ENCODE results near the gene RBM5. TPM values are rescaled to one million over a fixed set of nuclear protein-coding genes. Genes with fewer than 3 reads are reported as not detected.

RBM5 gene
- polyA plus RNA-seq, 1 experiment = 253 TPM

DNA sequence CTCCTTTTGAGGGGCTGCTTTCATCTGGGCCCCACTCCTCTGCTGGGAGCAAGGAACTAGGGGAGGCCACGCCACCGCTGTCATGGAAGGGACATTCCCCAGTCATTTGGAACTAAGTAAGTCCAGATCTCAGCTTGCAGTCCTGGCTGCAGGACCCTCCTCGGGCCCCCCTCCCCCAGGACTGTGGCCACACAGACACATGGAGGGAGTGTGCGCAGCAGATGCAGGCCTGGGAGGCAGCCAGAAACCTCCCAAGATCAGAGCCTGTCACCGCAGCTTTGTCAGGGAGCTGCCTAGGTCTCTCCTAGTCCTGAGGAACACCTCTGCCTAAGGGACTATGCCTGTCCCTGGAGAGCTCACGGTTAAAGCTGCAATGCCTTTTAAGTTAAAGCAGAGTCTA lies 59.1 kb downstream of the RBM5 start:
- Histone ChIP-seq H3K27me3 (ENCODE audit: control insufficient read depth, insufficient read depth, low read length) (no peaks in the 10 kb centered on the region), H3K4me3 (ENCODE audit: low read depth, low read length) (no peak overlapping the region), H3K9me3 (ENCODE audit: control insufficient read depth, insufficient read depth, low read length) (no peaks in the 10 kb centered on the region), H3K27ac (ENCODE audit: low read depth, low read length) (no peak overlapping the region)
- TF ChIP-seq, protein P1, sequence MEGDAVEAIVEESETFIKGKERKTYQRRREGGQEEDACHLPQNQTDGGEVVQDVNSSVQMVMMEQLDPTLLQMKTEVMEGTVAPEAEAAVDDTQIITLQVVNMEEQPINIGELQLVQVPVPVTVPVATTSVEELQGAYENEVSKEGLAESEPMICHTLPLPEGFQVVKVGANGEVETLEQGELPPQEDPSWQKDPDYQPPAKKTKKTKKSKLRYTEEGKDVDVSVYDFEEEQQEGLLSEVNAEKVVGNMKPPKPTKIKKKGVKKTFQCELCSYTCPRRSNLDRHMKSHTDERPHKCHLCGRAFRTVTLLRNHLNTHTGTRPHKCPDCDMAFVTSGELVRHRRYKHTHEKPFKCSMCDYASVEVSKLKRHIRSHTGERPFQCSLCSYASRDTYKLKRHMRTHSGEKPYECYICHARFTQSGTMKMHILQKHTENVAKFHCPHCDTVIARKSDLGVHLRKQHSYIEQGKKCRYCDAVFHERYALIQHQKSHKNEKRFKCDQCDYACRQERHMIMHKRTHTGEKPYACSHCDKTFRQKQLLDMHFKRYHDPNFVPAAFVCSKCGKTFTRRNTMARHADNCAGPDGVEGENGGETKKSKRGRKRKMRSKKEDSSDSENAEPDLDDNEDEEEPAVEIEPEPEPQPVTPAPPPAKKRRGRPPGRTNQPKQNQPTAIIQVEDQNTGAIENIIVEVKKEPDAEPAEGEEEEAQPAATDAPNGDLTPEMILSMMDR (IDR thresholded peaks at IDR 0.05; ENCODE audit: low read depth, low read length) = no peak
- ChIA-PET CTCF (no interaction called here), POLR2A (interaction anchor here (1.3 kb wide), 1 partner anchor 15 kb away, joined by 4 read pairs; no protein-coding TSS in a partner anchor)
- no peak for DNase-seq (ENCODE audit: low read depth, low spot score)

DNA sequence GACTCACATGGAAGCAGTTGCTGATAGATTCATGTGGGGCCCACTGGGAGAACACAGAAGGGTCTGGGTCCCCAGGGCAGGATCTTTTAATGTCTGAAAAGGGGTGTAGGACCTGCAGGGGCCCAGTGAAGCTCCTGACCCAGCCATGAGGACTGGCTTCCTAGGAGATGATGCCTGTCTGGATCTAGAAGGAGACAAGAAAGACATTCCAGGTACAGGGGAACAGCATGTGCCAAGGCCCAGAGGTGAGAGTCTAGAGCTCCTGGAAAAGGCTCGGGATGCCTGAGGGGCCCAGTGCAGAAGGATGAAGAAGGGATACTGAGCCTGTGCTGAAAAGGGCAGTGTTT lies 61.7 kb downstream of the RBM5 start:
- H3K9me3 ChIP-seq (ENCODE audit: control insufficient read depth, insufficient read depth, low read length) = no peaks in the 10 kb centered on the region
- H3K27me3 ChIP-seq (ENCODE audit: control insufficient read depth, insufficient read depth, low read length) = peaks cover 6% of the 10 kb centered on the region
- ChIA-PET CTCF (interaction anchor here (1.2 to 1.3 kb wide), 3 partner anchors 39 to 110 kb away, joined by 4 read pairs; no protein-coding TSS in a partner anchor), POLR2A (no interaction called here)
- H3K27ac ChIP-seq (ENCODE audit: low read depth, low read length) = no peak overlapping the region
- DNase-seq (ENCODE audit: low read depth, low spot score) = no peak
- H3K4me3 ChIP-seq (ENCODE audit: low read depth, low read length) = no peak overlapping the region
- TF ChIP-seq, protein P1 (IDR thresholded peaks at IDR 0.05; ENCODE audit: low read depth, low read length) = no peak

DNA sequence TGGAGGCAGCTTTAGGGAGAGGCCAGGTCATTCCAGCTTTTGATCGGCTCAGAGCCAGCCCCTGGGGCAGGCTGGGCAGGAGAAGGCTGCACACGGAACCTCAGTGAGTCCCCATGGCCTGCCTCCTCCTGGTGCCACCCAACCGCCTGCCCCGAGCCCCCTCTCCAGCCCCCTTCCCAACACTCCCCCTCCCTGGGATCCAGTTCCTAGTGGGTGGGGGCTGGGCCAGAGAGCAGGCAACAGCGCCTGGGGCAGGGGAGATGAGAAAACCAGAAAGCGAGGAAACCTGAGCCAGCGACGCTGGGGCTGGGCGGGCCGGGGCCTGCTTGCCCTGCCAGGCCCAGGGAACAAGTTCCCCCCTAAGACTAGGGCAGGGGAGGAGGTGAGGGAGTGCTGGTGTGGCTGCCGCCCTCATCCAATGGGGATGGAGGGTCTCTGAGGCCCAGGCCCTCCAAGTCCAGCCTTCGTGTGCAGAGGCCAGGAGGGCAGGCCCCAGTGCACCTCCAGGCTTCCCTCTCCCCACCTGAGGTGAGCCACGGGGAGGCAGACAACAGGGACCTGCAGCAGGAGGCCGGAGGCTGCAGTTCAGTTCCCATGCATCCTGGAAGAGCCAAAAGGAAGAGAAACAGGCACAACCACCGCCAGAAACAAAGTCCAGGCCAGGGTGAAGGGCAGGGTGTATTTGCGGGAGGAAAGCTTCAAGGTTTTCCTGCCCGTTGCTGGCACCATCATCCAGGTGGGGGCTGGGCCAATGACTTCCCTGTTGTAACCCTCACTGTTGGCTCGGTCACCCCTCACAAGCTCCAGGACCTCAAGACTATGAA lies 62.4 kb downstream of the RBM5 start:
- Histone ChIP-seq H3K27ac (ENCODE audit: low read depth, low read length) (no peak overlapping the region), H3K9me3 (ENCODE audit: control insufficient read depth, insufficient read depth, low read length) (no peaks in the 10 kb centered on the region), H3K27me3 (ENCODE audit: control insufficient read depth, insufficient read depth, low read length) (peaks cover 6% of the 10 kb centered on the region), H3K4me3 (ENCODE audit: low read depth, low read length) (no peak overlapping the region)
- ChIA-PET POLR2A (no interaction called here), CTCF (interaction anchor here (1.2 to 1.3 kb wide), 3 partner anchors 38 to 109 kb away, joined by 4 read pairs; no protein-coding TSS in a partner anchor)
- DNase-seq (ENCODE audit: low read depth, low spot score) = no peak
- TF ChIP-seq, protein P1 (IDR thresholded peaks at IDR 0.05; ENCODE audit: low read depth, low read length) = no peak

DNA sequence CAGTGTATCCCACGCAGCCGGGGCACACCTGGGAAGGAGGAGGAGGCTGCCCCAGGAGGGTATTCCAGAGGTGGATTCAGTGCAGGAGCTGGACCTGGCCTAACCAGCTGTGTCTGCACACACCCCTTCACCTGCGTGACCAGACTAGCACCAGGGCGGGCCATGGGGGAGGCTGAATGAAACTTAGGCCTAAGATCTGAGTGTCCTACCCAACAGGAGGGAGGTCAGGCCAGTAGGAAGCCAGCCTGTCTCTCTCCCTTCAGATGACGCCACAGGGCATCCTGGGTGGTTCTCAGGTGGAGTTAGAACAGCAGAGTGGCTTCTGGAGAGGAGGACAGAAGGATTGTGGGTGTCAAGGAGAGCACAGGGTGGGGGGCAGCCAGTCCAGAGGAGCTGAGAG lies 63.0 kb downstream of the RBM5 start:
- Histone ChIP-seq H3K4me3 (ENCODE audit: low read depth, low read length) (no peak overlapping the region), H3K27me3 (ENCODE audit: control insufficient read depth, insufficient read depth, low read length) (peaks cover 6% of the 10 kb centered on the region), H3K27ac (ENCODE audit: low read depth, low read length) (no peak overlapping the region), H3K9me3 (ENCODE audit: control insufficient read depth, insufficient read depth, low read length) (no peaks in the 10 kb centered on the region)
- ChIA-PET CTCF (interaction anchor here (1.2 kb wide), 1 partner anchor 38 kb away, joined by 5 read pairs; no protein-coding TSS in a partner anchor), POLR2A (no interaction called here)
- TF ChIP-seq, protein P1 (IDR thresholded peaks at IDR 0.05; ENCODE audit: low read depth, low read length) = no peak
- DNase-seq (ENCODE audit: low read depth, low spot score) = no peak

DNA sequence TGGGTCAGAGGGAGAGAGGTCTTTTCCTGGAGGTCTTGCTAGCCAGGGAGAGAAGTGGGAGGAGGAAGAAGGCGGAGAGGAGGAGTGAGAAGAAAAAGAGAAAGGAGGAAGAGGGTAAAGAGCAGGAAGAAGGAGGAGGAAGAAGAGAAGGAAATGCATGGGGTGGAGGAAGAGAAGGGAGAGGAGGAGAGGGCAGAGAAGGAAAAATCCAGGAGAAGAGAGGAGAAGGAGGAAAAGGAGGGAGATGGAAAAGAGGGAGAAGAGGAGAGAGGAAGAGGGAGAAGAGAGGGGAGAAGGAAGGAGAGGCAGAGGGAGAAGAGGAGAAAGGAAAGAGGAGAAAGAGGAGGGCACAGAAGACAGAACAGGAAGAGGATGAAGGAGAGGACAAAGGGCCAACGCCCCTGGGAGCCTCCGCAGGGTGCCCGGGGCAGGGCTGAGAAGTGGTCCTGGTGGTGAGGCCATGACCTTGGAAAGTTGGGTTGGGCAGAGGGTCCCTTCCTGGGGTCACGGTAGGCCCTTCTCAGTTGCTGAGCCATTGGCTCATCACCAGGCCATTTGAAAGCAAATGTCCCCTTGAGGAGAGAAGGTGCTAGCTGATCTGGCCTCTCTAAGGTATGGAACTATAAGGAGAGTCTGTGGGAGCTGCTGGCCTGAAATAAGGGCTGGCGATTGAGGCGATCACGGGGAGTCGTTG lies 65.2 kb downstream of the RBM5 start:
- CTCF ChIA-PET = interaction anchor here (1.0 kb wide), 1 partner anchor 33 kb away, joined by 4 read pairs; no protein-coding TSS in a partner anchor
- no peak for DNase-seq (ENCODE audit: low read depth, low spot score)

More for the DNA sequence above, 65.2 kb downstream of the RBM5 start:
- POLR2A ChIA-PET = no interaction called here
- no peaks in the 10 kb centered on the region for H3K9me3 ChIP-seq (ENCODE audit: control insufficient read depth, insufficient read depth, low read length)
- no peak overlapping the region for H3K4me3 ChIP-seq (ENCODE audit: low read depth, low read length)
- peaks cover 6% of the 10 kb centered on the region for H3K27me3 ChIP-seq (ENCODE audit: control insufficient read depth, insufficient read depth, low read length)
- peak overlapping the region; percentile 21 for H3K27ac ChIP-seq (ENCODE audit: low read depth, low read length)
- TF ChIP-seq, protein P1 (IDR thresholded peaks at IDR 0.05; ENCODE audit: low read depth, low read length) = no peak
